Fibroblast of upper back skin (primary cell): ENCODE data around the gene EDC4.
"Not testable (repeated sequence)": the region's sequence is repeated elsewhere in the genome, so short reads cannot be mapped to it uniquely, and the experiment has no call there.

Experiments used
- DNase-seq: peaks from one replicate; pipeline ENCODE4 v3.0.0-alpha.2; 2013

The EDC4 gene

DNA sequence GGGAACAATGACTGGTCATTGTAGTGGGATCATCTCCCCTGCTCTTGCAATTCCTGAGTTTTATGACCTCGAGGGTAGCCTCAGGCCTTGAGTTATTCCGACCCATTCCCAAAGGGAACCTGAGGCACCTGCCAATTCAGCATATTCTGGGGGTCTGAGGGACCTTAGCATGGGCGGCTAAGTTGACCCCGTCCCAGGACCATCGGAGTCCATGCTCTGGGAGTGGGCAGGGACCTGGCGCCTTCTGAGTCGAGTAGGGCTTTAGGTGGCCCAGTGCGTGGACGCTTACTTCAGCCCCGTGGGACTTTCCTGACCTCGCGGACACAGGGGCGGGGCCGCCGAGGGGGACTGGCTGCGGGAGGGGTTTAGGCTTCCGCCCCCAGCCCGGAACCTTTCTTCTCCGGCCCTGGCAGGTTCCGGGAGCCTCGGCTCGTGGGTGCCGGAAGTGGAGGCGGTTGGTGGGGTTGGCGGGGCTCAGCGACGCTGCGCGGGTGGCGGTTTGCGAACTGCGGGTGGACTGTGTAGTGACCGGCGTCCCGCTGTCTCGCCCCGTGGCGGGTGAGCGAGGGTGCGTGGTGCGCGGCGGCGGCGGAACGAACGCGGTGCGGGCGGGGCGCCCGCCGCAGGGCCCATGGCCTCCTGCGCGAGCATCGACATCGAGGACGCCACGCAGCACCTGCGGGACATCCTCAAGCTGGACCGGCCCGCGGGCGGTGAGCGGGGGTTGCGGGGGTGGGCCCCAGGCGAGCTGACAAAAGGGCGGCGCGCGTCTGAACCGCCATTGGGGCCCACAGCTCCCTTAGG lies at the start of gene EDC4:
Gene EDC4 (plus strand): TSS at position 422 of the 804 bp plus-strand sequence. CDS start 210 bp downstream, at position 632.
- DNase-seq: peak; percentile 65

DNA sequence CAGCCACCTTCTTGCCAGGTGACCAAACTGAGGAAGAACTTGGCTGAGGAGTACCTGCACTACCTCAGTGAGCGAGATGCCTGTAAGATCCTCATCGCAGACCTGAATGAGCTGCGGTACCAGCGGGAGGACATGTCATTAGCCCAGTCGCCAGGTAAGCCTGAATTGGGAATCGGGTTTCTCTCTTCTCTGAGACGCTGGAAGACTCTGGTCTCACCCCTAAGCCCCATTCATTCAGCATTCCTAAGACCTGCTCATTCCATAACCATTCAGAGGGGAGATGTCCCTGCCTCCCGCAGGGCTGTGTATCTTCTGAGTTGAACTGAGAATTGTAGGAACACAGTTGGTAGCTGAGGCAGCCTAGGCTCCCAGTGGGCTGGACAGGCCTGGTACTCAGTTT lies 47.7 kb upstream of the EDC4 start:
- no peak for DNase-seq

DNA sequence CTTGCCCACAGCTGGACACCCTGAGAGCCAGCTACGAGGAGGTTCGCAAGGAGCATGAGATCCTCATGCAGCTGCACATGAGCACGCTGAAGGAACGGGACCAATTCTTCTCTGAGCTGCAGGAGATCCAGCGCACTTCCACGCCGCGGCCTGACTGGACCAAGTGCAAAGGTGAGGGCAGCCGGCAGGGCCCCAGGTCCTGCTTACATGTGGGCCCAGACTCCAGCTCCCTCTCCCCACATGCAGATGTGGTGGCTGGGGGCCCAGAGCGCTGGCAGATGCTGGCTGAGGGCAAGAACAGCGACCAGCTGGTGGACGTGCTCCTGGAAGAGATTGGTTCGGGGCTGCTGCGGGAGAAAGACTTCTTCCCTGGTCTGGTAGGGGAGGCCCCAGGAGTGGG lies 46.9 kb upstream of the EDC4 start:
- no peak for DNase-seq

- DNase-seq: no peak
These were observed 44.2 kb upstream of the EDC4 start for GRCh38 chr16:67828651-67829050.

DNA sequence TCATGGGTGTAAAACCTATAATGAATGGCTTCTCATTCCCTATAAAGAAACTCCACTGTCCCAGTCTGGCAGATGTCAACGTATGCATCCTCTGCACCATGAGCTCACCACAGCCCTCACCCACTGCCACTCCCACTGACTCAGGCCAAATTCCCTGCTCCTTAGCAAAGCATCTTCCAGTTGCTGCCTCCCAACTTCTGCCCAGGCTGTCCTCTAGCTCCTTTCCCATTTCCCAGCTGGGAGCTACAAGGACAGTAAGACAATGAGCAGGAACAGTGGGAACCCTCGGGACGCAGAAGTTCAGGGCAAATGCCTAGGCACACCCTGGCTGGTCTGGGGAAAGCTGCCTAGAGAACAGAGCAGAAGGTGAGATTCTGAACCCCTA lies 39.8 kb upstream of the EDC4 start:
- peak; percentile 62 for DNase-seq

GRCh38 chr16:67833415-67834241 lies 39.2 kb upstream of the EDC4 start:
- peak; percentile 89 for DNase-seq

GRCh38 chr16:67834242-67834614 lies 38.6 kb upstream of the EDC4 start:
- DNase-seq: no peak

- not testable (repeated sequence) for DNase-seq
These were observed 35.7 kb upstream of the EDC4 start for GRCh38 chr16:67837190-67837589.

- DNase-seq: no peak
These were observed 35.0 kb upstream of the EDC4 start for GRCh38 chr16:67837811-67838210.

- no peak for DNase-seq
These were observed 31.5 kb upstream of the EDC4 start for GRCh38 chr16:67841198-67841815.

GRCh38 chr16:67841816-67842508 lies 30.9 kb upstream of the EDC4 start, which contains the start of gene THAP11:
Gene THAP11, plus strand, starts transcription at chr16:67842320. Its CDS starts 235 bp downstream, at chr16:67842555.
- peak; percentile 94 for DNase-seq

DNA sequence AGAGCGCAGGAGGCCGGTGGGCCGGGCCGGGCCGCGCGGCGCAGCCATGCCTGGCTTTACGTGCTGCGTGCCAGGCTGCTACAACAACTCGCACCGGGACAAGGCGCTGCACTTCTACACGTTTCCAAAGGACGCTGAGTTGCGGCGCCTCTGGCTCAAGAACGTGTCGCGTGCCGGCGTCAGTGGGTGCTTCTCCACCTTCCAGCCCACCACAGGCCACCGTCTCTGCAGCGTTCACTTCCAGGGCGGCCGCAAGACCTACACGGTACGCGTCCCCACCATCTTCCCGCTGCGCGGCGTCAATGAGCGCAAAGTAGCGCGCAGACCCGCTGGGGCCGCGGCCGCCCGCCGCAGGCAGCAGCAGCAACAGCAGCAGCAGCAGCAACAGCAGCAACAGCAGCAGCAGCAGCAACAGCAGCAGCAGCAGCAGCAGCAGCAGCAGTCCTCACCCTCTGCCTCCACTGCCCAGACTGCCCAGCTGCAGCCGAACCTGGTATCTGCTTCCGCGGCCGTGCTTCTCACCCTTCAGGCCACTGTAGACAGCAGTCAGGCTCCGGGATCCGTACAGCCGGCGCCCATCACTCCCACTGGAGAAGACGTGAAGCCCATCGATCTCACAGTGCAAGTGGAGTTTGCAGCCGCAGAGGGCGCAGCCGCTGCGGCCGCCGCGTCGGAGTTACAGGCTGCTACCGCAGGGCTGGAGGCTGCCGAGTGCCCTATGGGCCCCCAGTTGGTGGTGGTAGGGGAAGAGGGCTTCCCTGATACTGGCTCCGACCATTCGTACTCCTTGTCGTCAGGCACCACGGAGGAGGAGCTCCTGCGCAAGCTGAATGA lies 30.1 kb upstream of the EDC4 start:
- peak; percentile 40 for DNase-seq

DNA sequence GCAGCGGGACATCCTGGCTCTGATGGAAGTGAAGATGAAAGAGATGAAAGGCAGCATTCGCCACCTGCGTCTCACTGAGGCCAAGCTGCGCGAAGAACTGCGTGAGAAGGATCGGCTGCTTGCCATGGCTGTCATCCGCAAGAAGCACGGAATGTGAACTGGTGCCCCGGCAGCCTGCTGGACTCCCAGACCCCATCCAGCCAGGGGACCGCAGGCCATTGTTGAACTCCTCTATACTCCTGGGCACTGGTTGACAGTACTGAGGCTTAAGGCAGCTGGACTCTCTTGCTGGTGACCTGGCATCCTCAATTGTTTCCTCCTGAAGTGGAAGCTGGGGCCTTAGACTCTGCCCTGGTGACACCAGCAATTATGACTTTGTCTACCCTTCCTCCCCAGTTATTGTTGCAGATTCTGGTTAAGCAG lies 29.5 kb upstream of the EDC4 start:
- DNase-seq: no peak

DNA sequence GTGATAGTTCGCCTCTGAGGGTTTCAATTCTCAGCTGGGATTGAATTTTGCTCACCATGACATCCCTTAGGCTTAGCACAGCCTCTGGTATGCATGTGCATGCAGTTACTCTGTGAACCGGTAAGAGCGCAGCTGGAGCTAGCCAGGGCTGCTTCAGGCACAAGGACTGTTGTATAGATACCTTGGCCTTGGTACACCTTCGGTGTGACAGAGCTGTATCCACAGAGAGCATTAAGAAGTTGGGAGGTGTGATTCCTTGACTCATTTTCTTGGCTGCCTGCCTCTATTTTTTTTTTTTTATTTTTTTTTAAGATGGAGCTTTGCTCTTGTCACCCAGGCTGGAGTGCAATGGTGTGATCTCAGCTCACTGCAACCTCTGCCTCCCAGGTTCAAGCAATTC lies 28.4 kb upstream of the EDC4 start:
- DNase-seq: peak; percentile 29

DNA sequence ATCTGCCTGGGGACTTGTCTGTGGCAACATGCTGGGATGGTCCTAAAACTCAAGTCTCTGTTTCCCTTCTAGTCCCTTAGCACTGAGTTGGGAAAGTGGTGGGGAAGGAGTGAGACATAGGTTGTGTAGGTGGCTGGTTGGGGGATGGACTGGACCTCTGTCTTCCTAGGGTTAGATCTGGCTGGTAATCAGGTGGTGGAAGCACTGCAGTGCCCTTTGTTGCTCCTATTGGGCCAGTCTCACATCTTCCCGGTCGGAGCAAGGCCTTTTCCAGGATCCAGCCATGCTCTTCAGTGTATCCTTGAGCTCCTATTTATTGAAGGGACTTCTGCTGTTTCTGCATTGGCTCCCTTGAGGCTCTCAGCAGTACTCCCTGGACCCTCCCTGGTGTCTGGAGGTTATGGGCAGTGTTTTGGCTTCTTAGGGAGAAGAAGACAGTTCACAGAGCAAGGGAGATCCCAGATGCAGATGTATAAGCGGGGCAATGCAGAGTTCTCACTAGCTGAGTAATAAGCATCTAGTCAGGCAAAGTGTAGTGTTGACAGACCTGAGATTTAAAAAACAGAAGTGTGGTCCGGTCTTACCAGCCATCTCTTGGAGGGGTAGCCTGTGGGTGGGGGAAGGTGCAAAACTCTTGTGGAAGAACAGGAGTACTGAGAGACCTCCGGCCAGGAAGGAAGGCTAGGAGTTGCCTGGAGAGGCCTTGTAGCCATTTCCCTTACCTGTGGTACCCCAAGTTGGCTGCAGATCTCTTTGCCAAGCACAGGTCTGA lies 27.4 kb upstream of the EDC4 start:
- no peak for DNase-seq

DNA sequence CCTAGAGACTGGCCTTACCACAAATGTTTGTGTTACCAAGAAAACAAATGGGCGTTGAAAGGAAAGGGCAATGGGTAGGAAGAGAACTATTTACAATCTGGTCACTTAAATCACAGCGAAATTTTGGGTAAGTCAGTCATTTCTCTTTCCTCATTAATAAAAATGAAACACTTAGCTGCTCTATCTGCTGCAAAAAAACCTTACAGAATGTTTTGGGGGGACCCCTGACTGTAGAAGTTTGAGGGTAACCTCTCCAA lies 26.9 kb upstream of the EDC4 start:
- DNase-seq: no peak

DNA sequence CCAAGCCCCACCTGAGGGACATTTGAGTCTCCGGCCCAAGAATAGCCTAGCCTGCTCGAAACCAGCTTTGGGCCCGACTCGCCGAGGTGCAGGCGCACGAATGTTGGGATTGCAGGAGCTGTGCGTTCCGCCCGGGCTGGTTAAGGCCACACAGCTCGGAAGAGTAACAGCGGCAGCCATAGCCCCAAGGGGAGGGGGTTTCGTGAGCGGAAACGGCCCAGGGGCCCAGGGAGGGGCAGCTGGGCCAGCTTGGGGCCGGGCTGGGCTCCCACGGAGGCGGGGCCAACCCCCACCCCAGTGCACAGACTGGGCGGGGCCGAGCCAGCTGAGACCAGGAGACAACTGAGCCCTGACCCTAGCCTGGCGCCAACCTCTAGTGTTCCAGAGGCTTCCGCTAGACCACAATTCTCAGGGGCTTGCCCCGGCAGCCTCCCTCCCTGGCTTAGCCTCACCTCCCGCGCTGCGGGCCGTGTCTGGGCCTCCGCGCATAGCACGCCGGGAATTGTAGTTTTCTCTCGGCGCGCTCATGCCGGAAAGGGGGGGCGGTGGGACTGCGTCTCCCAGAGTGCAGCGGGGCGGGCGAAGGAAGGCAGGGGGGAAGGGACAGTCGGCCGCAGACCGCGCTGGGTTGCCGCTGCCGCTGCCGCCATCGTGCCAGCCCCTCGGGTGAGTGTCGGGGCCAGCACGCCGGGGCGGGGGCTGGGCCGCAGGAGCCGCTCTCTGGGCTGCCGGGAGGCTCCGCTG lies 26.4 kb upstream of the EDC4 start, which contains the start of gene NUTF2:
Gene NUTF2 (plus strand): TSS at position 614 of the 744 bp plus-strand sequence. CDS start 18,198 bp downstream, outside the sequence.
- DNase-seq: peak; percentile 93

GRCh38 chr16:67847064-67847861 lies 25.6 kb upstream of the EDC4 start, which contains the start of gene CENPT:
Gene CENPT, minus strand, starts transcription at chr16:67847693. Its CDS starts 13,834 bp downstream, at chr16:67833859.
- peak; percentile 54 for DNase-seq

GRCh38 chr16:67848118-67848517 lies 24.7 kb upstream of the EDC4 start:
- DNase-seq: no peak

GRCh38 chr16:67853670-67854069 lies 19.2 kb upstream of the EDC4 start:
- DNase-seq: no peak
